Neutrophil (primary cell): ENCODE data around the gene GALNT13.

Experiments used
- H3K27ac ChIP-seq: fragments of 200-600 bp; sonication (generic); 2 replicates; pipeline ENCODE4 v1.5.1; 2016; ENCODE audit warnings: mild to moderate bottlenecking, moderate library complexity
- H3K27me3 ChIP-seq: fragments of 200-600 bp; sonication (generic); 2 replicates; pipeline ENCODE4 v1.6.0; 2016; ENCODE audit warnings: mild to moderate bottlenecking
- H3K36me3 ChIP-seq: fragments of 200-600 bp; sonication (generic); 2 replicates; pipeline ENCODE4 v1.5.1; 2017
- H3K4me1 ChIP-seq, 2 experiments: fragments of 200-600 bp in 1 of 2; sonication (generic) in 1 of 2; 1 replicate in 1 of 2; 2 replicates in 1 of 2; pipeline versions ENCODE4 v1.5.1 to v1.6.1; 2013 to 2016; ENCODE audit warnings: low read depth in 1 of 2, low read length in 1 of 2, mild to moderate bottlenecking in 1 of 2, moderate library complexity in 1 of 2; ENCODE audit not compliant: control insufficient read depth in 1 of 2, insufficient read depth in 1 of 2
- H3K4me3 ChIP-seq, 2 experiments: fragments of 200-600 bp in 1 of 2; sonication (generic) in 1 of 2; 1 replicate in 1 of 2; 2 replicates in 1 of 2; pipeline ENCODE4 v1.5.1; 2013 to 2016; ENCODE audit warnings: low read depth in 1 of 2, low read length in 1 of 2, mild to moderate bottlenecking in 1 of 2, moderate library complexity in 1 of 2
- H3K9me3 ChIP-seq: fragments of 200-600 bp; sonication (generic); 2 replicates; pipeline ENCODE4 v1.5.1; 2016
- TF ChIP-seq, protein P1 (sequence below): fragments of 200-600 bp; sonication (generic); IDR thresholded peaks from 2 replicates; pipeline ENCODE4 v1.5.1; 2016; ENCODE audit warnings: antibody characterized with exemption

Gene GALNT13

DNA sequence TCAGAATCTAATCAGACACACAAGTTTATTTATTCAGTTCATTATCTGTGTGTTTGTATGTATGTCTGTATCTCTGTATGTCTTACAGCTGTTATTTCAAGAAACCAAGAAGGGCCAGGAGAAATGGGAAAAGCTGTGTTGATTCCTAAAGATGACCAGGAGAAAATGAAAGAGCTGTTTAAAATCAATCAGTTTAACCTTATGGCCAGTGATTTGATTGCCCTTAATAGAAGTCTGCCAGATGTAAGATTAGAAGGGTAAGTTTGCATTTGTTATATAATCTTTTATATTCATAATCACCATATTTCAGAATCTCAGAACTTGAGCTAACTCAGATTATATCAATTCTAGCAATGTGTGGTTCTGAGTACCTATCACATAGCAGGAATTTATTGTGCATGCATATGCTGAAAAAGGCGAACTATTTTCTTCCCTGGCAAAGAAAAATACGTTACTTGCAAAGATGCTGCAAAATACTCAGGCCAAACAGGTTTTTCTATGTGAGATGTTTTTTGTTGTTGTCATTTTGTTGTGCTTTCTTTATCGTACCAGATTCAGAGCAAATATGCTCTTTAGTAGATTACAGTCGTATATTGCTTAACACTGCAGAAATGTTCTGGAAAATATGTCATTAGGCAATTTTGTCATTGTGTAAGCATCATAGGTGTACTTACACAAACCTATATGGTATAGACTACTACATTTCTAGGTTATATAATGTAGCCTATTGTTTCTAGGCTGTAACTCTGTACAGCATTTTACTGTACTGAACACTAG, 268.7 kb downstream of the GALNT13 start:
- Histone ChIP-seq H3K4me1 (no peaks in the 10 kb centered on the region), H3K4me3 (no peak overlapping the region), H3K27me3 (no peaks in the 10 kb centered on the region), H3K27ac (no peak overlapping the region), H3K36me3 (no peaks in the 10 kb centered on the region), H3K9me3 (no peaks in the 10 kb centered on the region)
- TF ChIP-seq, protein P1, sequence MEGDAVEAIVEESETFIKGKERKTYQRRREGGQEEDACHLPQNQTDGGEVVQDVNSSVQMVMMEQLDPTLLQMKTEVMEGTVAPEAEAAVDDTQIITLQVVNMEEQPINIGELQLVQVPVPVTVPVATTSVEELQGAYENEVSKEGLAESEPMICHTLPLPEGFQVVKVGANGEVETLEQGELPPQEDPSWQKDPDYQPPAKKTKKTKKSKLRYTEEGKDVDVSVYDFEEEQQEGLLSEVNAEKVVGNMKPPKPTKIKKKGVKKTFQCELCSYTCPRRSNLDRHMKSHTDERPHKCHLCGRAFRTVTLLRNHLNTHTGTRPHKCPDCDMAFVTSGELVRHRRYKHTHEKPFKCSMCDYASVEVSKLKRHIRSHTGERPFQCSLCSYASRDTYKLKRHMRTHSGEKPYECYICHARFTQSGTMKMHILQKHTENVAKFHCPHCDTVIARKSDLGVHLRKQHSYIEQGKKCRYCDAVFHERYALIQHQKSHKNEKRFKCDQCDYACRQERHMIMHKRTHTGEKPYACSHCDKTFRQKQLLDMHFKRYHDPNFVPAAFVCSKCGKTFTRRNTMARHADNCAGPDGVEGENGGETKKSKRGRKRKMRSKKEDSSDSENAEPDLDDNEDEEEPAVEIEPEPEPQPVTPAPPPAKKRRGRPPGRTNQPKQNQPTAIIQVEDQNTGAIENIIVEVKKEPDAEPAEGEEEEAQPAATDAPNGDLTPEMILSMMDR = no peak

DNA sequence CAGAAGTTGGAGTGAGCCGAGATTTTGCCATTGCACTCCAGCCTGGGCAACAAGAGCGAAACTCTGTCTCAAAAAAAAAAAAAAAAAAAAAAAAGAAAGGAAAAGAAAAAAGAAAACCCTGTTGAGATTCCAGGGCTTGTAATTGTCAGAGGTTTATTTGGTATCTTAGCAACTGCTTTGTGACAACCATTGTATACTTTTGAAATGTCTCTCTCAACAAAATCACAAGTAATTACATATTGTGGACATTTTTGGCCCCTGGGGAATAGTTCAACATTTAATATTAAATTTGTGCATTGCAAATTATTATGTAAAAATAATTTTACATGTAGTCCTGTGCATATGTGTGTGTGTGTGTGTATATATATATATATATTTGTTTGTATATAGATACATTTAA, 270.8 kb downstream of the GALNT13 start:
- Histone ChIP-seq H3K4me3 (no peak overlapping the region), H3K9me3 (no peaks in the 10 kb centered on the region), H3K27me3 (no peaks in the 10 kb centered on the region), H3K4me1 (no peaks in the 10 kb centered on the region), H3K36me3 (no peaks in the 10 kb centered on the region), H3K27ac (no peak overlapping the region)
- TF ChIP-seq, protein P1 = no peak

DNA sequence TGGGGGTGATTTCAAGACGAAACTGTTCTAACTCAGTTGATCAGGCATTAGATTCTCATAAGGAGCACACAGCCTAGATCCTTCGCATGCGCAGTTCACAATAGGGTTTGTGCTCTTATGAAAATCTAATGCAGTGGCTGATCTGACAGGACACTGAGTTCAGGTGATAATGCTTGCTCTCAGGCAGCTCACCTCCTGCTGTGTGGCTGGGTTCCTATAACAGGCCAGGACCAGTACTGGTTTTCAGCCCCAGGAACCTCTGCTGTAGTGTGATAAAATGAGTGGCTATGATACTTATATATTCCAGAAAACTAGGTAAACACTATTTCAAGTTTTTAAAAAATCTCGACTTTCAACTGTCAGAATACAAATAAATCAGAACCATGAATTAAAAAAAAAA, 271.4 kb downstream of the GALNT13 start:
- Histone ChIP-seq H3K4me1 (no peaks in the 10 kb centered on the region), H3K9me3 (no peaks in the 10 kb centered on the region), H3K36me3 (no peaks in the 10 kb centered on the region), H3K4me3 (no peak overlapping the region), H3K27me3 (no peaks in the 10 kb centered on the region), H3K27ac (no peak overlapping the region)
- TF ChIP-seq, protein P1 = no peak

DNA sequence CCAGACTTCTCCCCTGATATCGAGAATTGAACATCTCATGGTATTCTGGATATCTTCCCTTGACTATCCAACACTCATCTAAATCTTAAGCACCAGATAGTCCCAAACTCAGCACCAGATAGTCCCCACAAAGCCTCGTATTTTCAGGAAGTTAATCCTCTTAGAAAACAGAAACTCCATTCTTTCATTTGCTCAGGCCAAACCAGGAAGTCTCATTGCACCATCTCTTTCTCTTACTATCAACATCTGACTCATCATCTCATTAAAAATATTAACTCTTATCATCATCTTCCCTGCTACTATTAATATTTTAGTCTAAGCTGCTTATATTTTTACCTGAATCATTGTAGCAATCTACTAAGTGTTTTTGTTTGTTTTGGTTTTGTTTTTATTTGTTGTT, 286.4 kb downstream of the GALNT13 start:
- Histone ChIP-seq H3K27me3 (no peaks in the 10 kb centered on the region), H3K4me3 (no peak overlapping the region), H3K4me1 (no peaks in the 10 kb centered on the region), H3K36me3 (no peaks in the 10 kb centered on the region), H3K9me3 (no peaks in the 10 kb centered on the region), H3K27ac (no peak overlapping the region)
- TF ChIP-seq, protein P1 = no peak

DNA sequence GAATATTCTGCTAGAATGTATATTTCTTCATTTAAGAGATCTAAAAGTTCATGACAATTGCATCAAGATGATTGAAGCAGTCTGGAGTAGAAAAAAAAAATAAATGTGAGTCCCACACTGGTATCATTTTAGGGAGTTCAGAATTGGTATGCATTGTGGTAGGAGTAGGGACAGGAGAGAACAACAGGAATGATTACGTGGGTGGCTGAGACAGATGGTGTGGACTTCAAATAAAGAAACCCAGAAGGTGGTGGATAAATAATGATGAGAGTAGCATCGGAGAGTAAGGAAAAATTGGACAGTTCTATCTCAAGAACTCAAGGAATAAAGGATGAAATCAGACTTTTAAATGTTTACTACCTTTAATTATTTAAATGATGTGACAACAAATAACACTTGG, 289.6 kb downstream of the GALNT13 start:
- Histone ChIP-seq H3K9me3 (no peaks in the 10 kb centered on the region), H3K36me3 (no peaks in the 10 kb centered on the region), H3K4me3 (no peak overlapping the region), H3K27ac (no peak overlapping the region), H3K4me1 (no peaks in the 10 kb centered on the region), H3K27me3 (no peaks in the 10 kb centered on the region)
- TF ChIP-seq, protein P1 = no peak
